ENCODE data around the gene DENND5A.

The DENND5A gene

DNA sequence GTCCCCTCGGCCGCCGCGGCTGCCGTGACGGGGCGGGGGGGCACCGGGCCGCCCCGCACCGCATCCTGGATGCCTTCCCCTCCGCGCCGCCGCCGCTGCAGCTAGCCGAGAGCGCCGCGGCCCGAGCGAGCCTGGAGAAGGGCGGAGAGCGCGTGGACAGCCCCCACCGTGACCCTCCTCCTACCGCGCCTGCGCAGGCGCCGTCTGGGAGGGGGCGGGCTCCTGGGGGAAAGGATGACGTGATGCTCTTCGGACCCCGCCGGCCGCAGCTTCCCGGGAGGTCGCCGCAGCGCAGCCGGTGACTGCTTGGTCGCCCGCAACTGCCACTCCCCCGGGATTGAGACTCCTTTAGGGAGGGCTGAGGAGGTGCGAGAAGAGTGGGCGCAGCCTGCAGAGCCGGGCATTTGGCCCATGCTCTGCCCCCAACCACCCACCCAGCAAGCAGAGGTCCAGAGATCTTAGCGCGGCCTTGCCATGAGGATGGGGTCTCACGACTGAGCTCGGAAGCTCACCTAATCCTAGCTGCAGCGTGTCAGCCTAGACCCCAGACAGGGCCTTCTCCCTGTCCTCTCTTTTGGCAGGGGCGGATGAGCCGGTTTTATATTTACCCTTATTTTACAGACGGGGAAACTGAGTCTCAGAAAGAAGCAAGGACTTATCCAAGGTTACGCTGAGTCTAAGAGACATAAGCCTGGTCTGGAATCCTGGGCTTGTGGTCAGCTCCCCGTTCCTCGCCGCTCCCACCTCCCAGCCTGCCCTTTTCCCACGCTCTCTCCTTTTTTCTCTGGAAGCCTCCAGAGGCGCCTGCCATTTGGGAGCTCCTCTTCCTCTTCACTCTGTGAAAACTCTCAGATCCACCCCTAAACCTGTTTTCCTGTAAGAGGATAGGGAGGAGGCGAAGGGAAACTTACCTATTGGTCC lies at the start of gene DENND5A:
Gene DENND5A (minus strand): TSS at position 140 of the 921 bp plus-strand sequence. CDS start 281 bp downstream, outside the sequence.
- peak in 56 of 58 donors; percentile 19 to 92 (median 84) for DNase-seq

GRCh38 chr11:9314291-9315077 lies 49.3 kb upstream of the DENND5A start, which contains the start of gene TMEM41B:
TSS of gene TMEM41B (minus strand) at chr11:9314593. CDS start at chr11:9314441, 152 bp downstream.
- peak; percentile 73 to 99 (median 97) for DNase-seq

GRCh38 chr11:9313648-9314290 lies 48.6 kb upstream of the DENND5A start:
- peak in 22 of 58 donors; percentile 2 to 60 (median 31) for DNase-seq

GRCh38 chr11:9310485-9311090 lies 45.4 kb upstream of the DENND5A start:
- DNase-seq, result no peak

DNA sequence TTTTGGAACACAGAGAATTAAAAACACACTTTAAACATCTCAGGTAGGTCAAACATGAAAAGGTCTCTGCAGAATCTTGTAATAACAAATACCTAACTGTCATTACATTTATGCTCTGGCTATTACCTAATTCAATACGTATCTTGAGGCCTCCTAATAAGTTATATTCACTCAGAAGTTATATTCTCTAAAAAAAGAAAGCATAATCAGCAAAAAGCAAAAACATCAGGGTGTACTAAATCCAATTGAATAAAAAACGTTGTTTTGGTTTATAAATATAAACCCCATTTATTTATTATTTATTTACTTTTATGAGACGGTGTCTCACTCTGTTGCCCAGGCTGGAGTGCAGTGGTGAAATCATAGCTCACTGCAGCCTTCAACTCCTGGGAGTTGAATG lies 39.0 kb upstream of the DENND5A start:
- no peak for DNase-seq

DNA sequence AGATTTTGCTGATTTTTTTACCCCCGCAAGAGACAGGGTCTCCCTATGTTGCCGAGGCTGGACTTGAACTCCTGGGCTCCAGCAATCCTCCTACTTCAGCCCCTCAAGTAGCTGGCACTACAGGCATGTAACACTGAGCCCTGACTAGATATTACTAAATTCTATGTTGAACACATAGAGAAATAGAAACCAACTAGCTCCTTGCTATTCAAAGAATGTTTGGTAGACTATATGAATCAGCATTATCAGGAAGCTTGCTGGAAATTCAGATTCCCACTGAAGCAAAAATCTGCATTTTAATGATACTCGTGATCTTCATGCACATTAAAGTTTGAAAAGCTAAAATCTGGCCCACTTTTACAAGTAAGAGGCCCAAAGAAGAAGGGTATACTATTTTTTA lies 37.3 kb upstream of the DENND5A start:
- DNase-seq, result no peak

GRCh38 chr11:9301720-9302119 lies 36.6 kb upstream of the DENND5A start:
- no peak for DNase-seq

GRCh38 chr11:9293646-9294045 lies 28.5 kb upstream of the DENND5A start:
- DNase-seq, result no peak

DNA sequence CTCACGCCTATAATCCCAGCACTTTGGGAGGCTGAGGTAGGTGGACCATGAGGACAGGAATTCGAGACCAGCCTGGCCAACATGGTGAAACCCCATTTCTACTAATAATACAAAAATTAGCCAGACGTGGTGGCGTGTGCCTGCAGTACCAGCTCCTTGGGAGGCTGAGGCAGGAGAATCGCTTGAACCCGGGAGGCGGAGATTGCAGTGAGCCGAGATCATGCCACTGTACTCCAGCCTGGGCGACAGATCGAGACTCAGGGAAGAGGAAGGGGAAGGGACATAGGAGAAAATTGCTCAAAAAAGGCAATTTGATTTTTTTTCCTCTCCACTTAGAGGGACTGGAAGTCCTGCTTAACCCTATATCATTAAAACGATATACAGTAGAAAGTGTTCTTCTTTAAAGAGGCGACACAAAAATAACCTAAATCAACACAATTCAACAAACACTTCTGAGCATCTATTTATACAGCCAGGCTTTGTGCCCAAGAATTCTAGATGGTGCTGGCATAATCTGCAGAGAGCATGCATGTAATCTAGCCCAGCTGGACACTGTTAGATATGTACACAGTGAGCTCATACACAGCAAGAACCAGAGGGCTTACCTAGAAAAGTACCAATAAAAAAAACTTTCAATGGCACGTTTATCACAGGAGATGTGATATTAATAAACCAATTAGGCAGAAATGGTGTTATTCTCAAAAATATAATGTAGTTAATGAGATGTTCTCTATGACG lies 20.9 kb upstream of the DENND5A start:
- DNase-seq, result peak in 2 of 58 donors; percentile 6 to 8

- DNase-seq, result peak in 6 of 58 donors; percentile 5 to 22 (median 10)
Observed at GRCh38 chr11:9280655-9281301, 15.6 kb upstream of the DENND5A start.

DNA sequence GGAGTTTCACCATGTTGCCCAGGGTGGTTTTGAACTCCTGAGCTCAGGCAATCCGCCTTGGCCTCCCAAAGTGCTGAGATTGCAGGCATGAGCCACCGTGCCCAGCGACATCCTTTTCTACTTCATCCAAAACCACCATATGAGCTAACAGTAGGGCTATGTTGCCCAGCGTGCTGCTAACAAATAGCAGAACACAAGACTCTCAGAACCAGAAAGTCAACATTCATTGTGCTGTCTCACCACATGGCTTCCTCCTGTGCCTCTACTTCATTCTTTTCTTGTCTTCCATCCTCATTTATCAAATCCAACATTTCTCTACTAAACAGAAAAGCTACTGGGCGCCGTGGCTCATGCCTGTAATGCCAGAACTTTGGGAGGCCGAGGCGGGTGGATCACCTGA lies 12.0 kb upstream of the DENND5A start:
- DNase-seq, result no peak

DNA sequence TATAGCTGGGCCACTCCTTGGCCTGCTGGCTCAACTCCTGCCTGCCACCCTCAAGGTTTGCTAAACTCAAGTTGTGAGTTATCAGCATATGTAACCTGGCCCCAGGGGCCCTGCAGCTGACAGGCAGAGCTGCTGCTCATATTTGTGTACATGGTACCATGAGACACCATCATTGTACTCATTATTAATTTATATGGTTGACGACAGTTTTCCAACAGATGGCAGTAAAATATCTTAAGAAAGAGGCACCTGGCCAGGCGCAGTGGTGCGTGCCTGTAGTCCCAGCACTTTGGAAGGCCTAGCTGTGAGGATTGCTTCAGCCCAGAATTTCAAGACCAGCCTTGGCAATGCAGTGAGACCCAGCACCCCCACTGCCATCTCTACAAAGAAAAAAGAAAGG lies 11.4 kb upstream of the DENND5A start:
- DNase-seq, result no peak

- DNase-seq, result peak in 2 of 58 donors; percentile 7 to 25
Observed at GRCh38 chr11:9274499-9275258, 9.5 kb upstream of the DENND5A start.

DNA sequence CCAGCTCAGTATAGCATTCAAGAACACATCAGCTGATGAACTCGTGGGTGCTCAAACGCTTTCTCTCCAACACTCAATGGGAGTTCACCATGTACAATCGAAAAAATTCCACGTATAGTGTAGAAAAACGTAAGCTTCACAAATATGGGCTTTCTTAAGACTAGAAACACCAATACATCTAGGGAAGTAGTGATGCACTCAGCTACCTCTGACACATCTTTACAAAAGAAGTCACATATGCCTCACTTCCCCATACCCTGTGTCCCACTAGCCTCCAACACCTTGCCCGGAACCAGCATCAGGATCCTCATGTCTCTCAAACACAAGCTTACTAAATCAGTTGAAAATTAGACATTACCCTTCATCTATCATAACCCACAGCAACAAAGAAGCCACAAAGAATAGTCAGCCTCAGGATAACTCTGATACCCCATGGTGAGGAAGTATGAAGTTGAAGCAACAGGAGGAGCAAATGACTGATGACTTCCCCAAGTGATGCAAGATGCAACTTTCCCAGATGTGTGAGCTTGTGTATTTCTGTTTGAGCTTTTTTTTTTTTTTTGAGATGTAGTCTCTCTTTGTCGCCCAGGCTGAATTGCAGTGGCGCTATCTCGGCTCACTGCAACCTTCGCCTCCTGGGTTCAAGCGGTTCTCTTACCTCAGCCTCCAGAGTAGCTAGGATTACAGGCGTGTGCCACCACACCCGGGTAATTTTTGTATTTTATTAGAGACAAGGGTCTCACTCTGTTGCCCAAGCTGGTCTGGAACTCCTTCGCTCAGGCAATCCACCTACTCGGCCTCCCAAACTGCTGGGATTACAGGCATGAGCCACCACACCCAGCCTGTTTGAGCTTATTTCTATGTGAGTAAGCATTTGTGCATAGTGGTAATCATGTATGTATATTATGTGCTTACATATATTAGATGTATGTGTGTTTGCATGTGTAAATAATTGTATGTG lies 8.5 kb upstream of the DENND5A start:
- DNase-seq, result no peak

DNA sequence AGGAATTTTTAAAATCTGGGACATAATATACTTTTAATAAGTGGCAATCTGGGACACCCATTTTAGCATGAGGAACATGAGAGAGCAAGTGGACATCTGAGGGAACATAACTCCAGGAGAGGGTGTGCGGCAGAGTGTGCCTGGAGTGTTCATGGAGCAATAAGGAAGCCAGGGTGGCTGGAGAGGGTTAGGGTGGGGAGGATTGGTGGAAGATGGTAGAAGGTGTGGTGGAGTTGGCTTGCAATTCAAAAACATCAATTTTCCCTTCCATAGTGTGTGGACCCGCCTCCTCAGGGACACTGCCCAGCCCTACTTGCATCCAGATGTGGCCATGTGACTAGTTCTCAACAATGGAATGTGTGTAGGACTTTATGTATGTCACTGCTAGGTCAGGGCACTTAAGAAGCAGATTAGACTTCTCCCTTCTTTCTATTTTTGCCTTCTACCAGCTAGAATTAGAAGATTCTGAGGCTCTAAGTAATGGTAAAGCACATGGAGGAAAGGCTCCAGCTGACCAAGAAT lies 4.4 kb upstream of the DENND5A start:
- no peak for DNase-seq

DNA sequence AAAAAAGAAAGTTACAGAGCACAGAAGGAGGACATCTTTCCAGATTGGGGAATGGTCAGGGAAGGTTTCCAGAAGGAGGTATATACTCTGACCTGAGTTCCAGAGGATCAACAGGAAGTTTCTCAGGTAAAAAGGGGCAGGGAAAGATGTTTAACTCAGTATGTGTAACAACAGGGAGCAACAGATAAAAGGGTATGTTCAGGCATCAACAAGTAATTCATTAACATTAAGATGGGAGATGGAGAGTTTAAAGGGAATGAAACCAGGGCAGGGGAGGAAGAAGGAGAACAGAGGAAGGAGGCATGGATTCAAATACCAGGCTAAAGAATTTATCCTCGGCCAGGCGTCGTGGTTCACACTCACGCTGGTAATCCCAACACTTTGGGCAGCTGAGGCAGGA lies 2.5 kb upstream of the DENND5A start:
- DNase-seq, result no peak

GRCh38 chr11:9266926-9267325 lies 1.8 kb upstream of the DENND5A start:
- no peak for DNase-seq
